SKM-1 (cell line): ENCODE data around the gene ODAD3.
"Not testable (repeated sequence)": the region's sequence is repeated elsewhere in the genome, so short reads cannot be mapped to it uniquely, and the experiment has no call there.

Experiments used
- DNase-seq: peaks from one replicate; lab custom pipeline; 2025; ENCODE audit not compliant: unreplicated experiment; lab: John Stamatoyannopoulos, UW

Gene ODAD3

DNA sequence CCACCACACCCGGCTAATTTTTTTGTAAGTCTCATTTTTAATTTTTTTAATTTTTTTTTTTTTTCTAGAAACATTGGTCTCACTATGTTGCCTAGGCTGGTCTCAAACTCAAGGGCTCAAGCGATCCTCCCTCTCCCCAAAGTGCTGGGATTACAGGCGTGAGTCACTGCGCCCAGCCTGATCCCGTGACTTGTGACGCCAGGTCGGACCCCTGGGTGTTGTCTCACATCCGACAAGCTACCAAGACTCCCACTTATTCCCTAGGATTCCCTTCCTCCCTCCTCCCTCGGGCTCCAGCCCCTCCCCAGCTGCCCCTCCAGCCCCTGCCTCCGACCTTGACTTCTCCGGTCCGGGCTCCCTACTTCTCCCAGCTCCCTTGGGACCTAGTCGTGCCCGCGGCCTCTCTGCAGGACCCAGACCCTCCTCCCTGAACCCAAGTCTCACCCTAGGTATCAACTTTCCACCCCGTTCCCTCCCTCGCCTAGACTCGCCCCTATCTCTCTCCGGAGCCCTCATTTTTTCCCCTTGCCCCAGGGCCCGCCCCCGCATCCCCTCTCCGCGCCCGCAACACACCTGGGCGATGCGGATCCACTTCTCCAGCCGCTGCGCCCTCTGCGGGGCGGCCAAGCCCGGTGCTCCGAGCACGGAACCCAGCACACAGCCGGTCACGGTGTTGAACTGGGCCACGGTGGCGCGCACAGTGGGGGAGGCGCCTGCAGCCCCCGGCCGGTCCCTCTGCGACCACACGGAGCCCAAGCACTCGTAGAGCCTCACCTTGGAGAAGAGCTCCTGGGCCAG, 28.9 kb downstream of the ODAD3 start:
- no peak for DNase-seq

DNA sequence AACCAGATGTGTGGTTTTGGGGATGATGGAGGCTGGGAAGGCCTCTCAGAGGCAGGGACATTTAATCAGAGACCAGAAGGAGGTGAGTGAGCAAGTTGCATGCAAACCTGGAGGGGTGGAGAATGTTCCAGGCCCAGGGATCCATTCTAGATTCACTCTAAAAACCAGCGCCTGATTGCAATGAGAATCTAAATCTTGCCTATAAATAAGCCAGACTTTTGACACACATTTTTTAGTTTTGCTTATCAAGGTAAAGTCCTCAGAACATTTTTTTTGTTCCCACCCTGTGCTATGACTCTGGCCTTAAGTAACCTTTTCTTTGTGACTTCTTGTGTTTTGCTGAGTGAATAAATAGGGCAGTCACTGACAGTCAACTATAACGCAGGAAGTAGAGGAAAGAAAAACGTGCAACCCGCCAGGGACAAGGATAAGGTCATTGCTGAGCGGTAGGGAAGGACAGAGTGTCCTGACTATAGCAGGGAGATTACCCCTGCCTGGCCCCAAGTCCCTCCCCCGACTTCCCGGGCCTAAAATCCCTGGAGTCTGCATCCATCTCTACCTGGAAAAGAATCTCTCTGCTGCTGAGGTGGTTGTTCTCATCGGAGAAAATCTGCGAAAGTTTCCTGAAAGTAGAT, 30.2 kb downstream of the ODAD3 start:
- DNase-seq = no peak

DNA sequence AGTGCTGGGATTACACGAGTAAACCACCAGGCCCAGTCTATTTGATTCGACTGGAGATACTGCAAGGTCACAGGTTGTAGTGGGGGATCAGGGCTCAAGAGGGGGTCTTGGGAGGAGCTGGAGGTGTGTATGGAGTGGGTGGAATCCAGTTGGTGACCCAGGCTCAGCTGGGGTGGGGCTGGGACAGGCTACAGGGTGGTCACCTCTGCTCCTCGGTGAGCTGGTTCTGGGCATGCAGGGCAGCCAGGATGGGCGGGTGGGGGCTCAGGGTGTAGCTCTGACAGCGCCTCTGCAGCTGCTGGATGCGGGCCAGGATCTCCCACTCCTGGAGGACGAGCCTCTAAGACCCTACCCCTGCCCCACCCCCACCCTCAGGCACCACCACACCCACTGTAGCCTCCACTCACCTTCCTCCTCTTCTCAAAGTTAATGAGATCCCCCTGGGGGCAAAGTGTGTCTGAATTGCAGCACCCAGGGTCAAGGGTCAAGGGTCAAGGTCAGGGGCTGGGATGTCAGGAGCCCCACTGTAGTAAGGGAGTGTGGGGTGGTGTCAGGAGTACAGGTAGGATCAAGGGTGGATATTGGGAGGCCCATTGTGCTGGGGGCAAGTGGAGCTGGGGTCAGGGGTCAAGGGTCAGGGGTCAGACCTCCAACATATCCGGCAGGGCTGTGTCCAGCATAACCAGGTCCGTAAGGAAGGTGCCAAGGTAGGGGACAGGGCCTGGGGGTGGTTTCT, 32.9 kb downstream of the ODAD3 start:
- DNase-seq = no peak

DNA sequence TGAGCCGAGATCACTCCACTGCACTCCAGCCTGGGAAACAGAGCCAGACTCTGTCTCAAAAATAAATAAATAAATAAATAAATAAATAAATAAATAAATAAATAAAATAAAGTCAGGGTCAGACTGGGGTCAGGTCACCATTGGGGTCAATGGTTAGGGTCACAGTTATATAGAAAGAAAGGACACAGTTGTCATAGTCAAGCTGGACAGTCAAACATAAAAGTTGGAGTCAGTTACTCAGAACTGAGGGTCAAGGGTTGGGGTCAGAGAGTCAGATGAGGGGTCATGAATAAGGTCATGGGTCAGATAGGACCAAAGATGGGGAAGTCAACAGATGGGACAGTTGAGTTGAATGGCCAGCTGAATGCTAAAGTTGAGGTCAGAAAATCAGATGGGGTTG, 34.1 kb downstream of the ODAD3 start:
- DNase-seq = no peak

DNA sequence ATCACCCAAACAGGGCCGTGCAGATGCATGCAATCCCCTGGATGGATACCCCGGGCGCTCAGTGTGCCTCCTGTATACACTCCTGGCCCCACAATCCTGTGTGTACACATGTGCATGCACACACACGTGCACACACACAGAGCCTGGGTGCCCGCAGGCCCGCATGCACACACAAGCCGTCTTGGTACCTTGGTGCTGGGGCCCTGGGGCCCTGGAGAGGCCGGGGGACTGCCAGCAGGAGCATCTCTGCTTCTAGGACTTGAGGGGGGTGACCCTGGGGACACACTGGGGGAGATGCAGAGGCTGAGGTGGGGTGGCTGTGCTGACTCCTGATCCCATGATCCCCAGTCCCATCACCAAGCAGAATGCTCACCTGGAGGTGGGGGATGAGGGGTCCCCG, 35.3 kb downstream of the ODAD3 start:
- no peak for DNase-seq

DNA sequence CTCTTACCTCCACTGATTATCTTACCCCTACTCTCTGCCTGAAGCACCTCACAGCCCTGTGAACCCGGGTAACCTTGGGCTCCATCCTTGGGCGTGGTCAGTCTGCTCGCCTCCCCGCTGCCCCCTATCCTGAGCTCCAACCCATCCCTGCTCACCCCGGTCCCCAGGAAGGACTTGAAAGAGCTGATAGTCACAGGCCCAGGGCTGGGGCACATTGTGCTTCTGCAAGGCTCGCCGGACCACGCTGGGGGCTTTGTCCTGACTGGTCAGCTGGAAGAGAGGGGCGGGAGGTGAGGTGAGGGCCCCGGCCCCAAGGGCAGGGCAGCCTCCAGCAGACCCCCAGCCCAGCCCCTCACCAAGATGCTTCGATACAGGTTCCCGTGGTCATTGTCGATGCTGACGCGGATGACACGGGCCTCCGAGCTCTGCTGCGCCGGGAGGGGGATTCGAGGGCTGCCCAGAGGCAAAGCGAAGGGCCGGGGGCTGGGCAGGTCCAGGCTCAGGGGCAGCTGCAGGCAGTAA, 37.8 kb downstream of the ODAD3 start:
- no peak for DNase-seq

DNA sequence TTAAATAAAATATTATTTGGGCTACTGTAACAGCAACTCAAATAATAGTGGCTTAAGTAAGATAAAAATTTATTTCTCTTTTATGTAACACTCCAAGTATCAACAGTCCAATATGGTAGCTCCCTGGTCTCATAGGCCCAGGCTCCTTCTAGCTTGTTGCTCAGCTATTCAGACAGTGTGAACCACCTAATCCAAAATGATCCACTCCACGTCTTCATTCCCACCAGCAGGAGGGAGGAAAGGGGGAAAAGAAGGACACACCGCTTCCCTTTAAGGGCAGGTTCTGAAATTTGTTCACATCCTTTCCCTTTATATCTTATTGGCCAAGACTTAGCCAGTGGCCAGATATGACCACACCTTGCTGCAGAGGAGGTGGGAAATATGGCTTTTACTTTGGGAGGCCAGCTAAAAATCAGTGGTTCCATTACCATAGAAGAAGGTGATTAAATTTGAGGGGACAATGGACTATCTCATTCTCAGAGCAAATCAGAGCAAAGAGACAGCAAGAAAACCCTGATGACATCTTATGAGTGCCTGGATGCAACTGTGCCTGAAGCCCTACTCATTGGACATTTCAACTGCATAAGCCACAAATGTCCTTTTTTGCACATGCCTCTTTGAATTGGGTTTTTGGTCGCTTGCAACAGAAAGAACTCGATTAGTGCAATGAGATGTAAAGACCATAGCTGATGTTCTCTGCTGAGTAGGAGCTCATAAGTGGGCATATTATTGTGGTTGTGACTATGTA, 43.8 kb downstream of the ODAD3 start:
- no peak for DNase-seq

DNA sequence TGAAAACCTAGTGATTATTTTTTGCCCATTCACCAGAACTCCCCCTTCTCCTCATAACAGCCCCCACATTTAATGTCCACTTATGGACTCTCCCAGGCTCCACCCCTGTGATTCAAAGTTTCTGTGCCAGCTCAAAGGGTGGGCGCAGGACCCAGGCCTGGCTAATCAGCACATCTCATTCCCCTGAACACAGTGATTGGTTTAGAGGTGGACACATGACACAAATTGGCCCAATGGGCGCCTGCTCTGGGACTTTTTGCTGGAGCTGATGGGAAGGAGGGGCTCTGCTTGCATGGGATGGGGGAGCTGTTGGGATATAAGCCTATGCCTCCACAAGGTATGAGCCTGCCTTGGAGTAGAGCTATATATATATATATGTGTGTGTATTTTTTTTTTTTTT, 44.6 kb downstream of the ODAD3 start:
- no peak for DNase-seq

DNA sequence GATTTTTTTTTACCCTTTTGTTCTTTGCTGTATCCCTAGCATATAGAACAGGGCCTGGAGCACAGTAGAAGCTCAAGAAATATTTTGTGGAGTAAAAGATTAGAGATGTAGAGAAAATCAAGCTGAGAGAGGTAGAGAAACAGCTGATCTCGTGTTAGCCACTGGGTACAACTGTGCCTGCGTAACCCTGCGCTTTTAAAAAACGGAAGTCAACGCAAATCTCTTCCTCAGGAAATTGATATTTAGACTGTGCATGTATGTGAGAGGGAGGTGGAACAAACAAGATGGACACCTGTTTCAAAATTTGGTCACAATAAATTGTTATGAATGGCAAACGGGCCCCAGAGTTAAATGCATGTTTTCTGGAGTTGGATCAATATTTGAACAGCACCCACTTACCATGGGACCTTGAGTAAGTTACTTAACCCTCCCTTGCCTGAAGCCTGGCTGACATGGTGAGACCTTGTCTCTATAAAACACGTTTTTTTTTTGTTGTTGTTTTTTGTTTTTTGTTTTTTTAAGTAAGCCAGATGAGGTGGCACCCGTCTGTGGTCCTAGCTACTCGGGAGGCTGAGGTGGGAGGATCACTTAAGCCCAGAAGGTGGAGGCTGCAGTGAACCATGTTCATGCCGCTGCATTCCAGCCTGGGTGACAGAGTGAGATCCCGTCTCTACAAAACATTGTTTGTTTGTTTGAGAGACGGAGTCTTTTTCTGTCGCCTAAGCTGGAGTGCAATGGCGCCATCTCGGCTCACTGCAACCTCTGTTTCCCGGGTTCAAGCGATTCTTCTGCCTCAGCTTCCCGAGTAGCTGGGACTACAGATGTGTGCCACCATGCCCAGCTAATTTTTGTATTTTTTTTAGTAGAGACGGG, 47.5 kb downstream of the ODAD3 start:
- no peak for DNase-seq

DNA sequence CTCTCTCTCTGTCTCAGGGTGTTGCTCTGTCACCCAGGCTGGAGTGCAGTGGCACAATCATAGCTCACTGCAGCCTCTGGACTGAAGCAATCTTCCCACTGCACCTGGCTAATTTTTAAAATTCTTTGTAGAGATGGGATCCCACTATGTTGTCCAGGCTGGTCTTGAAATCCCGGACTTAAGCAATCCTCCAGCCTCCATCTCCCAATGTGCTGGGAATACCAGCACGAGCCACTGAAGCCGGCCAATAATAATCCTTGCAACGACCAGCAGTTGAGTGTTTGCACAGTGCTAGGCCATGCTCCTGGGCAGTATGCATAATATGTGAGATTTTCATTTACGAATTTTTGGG, 50.2 kb downstream of the ODAD3 start:
- DNase-seq = no peak

DNA sequence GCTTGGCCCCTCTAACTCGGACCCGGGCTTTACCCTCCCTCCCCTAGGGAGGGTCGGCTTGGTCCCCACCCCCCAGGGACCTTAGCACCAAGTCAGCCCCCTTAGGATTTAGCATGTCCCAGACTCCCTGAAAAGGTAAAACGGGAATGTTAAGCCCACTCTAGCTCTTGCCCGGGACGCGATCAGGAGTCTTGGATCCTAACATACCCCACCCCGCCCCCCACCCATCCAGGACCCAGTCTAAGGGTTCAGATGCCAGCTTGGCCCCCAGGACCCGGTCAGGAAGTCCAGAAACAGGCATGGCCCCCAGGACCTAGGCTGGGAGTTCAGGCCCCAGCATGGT, 51.2 kb downstream of the ODAD3 start:
- DNase-seq = no peak

DNA sequence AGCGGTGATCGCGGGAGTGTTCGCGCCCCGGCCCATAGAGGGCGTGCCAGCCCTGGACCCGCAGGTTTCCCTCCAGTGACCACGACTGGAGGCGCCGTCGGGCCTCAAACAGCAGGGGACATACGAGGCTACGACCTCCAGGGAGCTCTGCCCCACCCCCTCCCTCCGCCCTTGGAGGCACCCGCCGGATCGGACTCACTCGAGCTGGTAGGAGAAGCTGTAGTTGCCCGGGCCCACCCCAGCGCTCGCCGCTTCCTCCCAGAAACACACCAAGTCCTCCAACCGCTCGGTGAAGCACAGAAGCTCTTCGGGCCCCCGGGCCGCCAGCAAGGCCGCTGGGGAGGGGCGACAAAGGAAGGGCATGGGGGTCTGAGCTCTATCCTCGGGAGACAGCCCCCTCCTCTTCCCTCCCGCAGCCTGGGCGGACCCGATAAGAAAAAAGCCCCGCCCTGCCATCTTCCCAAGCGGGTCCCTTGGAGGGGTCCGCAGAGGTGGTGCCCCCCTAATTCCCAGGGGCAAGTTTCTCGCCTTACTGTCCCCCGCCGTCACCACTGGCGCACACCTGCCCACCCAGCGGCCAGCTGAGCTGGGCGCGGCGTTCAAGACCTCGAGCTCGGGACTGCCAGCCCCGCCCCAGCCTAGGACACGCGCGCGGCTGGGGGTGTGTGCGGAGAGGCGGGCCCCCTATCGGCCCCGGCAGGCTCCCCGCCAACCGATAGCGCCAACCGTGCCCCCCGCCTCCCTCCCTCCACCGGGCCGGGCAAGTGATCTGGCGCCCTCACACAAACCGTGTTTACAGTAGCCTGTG, 51.8 kb downstream of the ODAD3 start:
- DNase-seq = no peak

DNA sequence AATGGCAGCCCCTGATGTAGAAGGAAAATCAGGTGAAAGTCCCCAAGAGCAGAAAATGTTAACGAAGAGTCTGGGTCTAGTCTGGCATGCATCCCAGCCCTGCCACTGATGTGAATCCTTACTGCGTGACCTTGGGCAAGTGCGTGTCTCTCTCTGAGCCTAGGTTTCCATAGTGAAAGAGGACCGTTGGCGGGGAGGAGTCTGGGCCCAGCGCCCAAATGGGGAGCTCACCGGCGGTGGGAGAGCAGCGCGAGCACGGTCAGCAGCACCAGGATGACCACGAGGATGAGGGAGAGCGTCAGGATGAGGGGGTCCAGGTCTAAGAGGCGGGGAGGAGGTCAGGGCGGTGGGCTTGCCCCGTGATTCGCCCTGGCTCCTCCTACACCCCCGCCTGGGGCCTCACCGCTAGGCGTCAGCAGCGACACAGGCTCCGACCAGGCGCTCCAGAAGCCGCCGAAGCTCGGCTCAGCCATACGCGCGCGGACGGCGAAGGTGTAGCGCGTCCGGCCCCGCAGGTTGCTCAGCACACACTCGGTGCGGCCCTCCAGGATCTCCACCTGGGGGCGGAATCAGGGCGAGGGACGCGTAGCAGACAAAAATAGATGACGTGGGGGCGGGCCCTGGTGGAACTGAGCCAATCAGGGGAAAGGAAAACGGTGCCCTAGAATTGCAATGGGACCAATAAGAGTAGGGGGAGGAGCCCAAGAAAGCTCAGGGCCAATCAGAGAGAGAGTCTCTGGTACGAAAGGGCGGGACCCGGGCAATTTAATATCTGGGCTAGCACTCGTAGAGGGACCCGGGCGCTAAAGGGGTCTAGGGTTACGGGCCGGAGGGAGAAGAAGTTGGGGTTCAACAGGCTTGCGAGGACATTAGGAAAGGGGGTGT, 54.0 kb downstream of the ODAD3 start:
- DNase-seq = peak; percentile 91

DNA sequence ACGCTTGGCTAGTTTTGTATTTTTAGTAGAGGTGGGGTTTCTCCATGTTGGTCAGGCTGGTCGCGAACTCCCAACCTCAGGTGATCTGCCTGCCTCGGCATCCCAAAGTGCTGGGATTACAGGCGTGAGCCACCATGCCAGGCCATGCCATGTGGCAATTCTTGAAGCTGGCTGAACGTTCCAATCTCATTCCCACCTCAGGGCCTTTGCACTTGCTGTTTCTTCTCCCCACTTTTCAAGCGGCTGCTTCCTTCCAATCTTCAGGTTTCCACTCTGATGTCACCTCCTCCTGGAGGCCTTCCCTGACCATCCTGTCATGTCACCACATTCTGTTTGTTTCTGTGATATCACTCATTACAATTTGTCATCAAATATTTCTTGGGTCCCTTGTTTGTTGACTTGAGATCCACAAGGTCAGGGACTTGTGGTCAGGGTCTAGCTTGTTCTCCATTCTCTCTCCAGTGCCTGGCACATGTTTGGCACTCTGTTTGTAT, 55.0 kb downstream of the ODAD3 start:
- DNase-seq = no peak

DNA sequence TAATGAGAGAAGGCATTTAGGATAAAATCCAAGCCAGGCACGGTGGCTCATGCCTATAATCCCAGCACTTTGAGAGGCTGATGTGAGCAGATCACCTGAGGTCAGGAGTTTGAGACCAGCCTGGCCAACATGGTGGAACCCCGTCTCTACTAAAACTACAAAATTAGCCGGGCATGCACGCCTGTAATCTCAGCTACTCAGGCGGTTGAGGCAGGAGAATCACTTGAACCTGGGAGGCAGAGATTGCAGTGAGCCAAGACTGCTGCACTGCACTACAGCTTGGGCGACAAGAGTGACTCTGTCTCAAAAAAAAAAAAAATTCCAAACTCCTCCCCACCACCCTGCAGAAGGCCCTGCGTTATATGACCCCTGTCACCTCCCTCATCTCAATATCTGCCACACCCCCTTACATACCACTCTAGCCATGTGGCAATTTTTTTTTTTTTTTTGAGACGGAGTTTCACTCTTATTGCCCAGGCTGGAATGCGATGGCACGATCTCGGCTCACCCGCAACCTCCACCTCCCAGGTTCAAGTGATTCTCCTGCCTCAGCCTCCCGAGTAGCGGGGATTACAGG, 55.6 kb downstream of the ODAD3 start:
- not testable (repeated sequence) for DNase-seq

DNA sequence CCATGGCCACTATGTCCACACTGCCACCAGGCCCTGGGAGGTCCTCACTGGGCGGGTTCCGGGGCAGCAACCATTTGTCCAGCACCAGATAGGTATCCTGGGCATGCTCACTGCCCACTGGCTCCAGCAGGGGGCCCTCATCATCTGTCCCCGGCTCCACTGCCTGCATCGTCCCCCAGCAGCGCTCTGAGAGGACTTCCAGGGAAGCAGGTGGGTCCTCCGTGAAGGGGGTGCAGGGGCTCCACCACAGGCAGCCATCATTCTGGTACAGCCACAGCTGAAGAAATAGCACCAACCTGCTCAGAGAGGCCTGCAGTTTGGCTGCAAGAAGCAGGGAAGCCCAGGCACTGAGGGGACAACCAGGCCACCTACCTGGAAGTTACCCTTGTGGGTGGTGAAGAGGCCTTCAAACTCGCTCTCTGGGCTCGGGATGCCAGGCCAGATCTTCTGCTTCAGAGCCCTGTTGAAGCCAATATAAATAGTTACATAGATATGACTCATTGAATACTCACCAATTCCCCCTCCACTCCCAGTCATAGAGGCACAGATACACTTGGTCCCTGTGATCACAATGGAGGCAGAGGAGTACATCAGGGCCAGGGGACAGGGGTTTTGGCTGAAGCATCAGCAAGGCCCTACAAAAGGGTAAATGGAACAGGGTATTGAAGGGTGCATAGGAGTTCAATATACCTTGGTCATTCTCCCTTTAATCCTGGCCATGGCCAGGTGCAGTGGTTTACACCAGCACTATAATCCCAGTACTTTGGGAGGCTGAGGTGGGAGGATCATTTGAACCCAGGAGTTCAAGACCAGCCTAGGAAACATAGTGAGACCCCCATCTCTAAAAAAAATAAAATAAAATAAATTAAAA, 56.4 kb downstream of the ODAD3 start:
- DNase-seq = no peak

DNA sequence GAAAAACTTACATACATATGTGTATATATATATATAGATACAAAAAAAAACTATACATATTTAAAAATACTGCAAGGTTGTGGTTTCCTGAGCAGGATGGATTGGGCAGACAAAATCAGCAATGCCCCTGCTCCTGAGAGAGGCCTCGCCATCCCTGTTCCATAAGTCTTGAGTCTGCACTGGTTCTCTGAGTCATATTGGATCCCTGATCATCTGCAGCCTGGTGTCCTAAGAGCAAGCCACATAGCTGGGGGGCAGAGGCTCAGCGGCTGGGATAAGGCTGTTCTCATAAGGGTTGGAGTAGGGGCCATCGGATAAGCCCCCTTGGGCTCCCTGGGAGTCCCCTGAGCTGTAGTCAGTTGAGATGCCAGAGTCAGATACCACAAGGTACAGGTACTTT, 57.2 kb downstream of the ODAD3 start:
- no peak for DNase-seq
